Central memory CD4-positive, alpha-beta T cell (primary cell): Measurements from ENCODE around the gene PLB1.
"Not testable (repeated sequence)": the region's sequence is repeated elsewhere in the genome, so short reads cannot be mapped to it uniquely, and the experiment has no call there.

Source experiments
- DNase-seq: peaks from one replicate; pipeline ENCODE4 v3.0.0; 2022

The PLB1 gene

GRCh38 chr2:28538134-28538533 is 42.3 kb downstream of the PLB1 start:
- no peak for DNase-seq

DNA sequence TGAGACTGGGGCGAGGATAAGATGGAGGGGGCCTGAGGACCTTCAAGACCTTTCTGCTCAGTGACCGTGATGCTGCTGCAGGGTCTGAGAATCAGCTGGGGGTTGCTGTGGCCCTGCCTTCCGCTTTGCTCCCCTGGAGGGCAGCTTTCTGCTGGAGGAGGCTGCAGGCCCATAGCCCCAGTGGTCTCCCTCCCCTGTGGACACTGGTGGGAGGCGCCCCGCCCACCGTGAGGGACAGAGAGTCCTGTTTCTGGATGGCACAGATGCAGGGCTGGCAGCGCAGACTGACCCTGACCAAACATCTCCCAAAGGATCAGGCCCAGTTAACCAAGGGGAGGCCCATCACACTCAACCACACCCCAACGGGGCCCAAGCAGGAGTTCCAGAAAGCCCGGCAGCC is 42.8 kb downstream of the PLB1 start:
- no peak for DNase-seq

DNA sequence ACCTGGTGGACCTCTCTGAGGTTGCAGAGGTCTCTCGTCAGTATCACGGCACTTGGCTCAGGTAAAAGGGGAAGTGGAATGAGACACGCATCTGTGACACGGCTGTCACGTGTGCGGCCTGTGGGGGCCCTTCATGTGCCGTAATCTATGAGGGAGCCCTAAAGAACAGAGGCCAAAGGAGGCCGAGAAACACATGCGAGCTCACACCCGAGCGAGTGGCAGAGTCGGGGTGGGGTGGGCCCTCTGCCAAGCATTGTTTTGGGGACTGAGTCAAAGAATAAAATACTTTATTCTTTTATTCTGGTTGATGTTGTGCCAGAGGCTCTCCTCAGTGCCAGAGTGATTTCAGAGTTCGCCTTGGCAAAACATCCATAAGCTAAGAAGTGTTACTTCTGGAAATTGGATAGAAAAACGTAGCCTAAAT is 43.3 kb downstream of the PLB1 start:
- no peak for DNase-seq

- no peak for DNase-seq
These were observed 47.6 kb downstream of the PLB1 start for GRCh38 chr2:28543316-28544035.

- no peak for DNase-seq
These were observed 48.1 kb downstream of the PLB1 start for GRCh38 chr2:28544036-28544346.

- peak; percentile 49 for DNase-seq
These were observed 48.6 kb downstream of the PLB1 start for GRCh38 chr2:28544405-28544921.

DNA sequence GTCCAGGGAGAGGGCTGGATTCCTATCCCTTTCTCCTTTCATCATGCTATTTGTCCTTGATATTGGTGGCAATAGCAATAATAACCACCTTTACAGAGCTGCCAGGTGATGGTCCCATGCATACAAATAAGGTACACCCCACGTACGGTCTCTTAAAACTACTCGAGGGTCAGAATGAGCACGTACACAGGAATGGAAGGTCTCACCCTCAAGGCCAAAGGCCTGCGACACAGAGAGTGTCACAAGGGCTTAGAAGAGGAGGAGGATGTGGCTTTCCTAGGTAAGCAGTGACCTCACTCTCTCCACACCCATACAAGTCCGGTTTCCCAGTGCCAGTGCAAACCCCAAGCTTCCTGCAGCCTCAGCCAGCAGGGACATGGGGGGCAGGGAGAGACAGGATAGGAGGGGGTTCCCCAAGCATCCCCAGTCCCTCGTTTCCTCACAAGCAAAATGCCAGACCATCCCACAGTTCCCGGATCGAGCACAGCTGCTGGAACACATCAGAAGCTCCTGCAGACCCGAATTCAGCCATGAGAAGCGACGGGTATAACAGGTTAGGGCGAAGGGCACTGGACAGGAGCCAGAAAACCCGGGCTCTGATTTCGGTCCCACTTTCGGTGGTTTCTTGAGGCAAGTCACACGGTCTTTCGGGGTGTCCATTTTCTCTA is 49.2 kb downstream of the PLB1 start:
- peak; percentile 48 for DNase-seq

DNA sequence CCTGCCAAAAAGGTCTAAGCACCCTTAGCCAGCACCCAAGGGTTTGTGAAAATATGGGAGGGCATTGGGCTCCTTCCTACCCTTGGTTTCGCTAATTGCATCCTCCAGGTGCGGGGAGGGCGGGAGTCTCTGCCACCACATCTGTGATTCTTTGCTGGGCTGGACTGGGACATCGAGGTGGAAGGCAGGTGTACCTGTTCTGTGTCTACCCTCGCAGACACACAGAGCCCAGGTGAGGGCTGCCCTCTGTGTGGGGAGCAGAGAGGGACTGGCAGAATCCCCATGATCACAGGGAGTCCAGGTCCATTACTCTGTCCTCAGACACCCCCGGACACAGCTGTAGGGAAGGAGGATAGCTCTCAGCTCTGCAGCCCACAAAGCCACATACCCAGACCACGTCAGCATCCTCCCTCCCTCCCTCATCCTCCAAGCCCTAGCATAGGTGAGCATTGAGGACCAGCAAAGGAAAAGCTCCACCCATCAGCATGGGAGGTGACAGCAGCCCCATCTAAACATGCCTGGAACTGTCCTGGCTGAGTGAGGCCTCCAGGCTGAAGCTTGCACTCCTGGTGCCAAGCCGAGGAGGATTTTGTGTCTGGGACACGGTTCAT is 49.8 kb downstream of the PLB1 start:
- DNase-seq, result peak; percentile 51

DNA sequence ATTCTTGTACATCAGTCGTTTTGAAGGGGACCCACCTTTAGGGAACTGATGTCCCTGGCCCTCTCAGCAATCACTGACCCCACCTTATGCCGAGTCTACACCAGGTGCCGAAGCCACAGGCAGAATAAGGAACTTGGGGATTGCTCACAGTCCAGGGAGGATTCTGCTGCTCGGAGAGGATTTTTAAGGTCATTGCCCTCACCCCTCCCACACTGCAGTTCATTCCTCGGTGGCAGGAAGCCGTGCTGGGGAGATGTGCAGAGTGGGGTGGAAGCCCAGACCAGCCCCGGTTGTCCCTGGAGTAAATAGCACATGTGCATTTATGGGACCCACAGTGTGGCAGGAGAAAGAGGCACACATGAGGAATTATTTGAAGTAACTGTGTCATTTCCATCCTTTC is 50.4 kb downstream of the PLB1 start:
- DNase-seq, result no peak

DNA sequence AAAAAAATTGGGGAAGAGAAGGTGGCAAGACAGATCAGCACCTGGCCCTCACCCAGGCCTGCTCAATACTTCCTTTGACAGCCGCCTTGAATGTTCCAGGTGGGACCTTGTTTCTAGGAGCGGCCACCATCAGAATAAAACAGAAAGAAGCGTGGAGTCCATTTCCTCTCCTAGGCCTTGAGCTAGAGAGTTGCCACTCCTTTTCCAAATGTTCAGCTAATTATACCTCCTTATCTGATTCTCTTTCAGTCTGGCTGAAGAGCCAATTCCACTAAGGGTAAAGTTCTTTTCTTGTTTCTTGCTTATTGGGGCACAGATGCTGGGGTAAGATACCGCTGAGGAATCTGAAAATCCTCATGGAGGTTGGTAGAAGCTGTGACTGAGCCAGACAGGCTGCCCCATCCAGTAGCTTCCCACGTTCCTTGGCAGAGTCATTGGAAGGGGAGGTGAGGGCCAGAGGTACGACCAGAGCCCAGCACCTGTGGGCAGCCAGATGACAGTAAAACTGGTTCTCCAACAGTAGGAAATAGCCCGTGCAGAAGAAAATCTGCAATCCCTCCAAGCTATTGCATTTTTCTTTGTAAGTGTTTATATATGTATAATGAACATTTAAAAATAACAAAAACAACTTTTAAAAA is 51.5 kb downstream of the PLB1 start:
- no peak for DNase-seq

DNA sequence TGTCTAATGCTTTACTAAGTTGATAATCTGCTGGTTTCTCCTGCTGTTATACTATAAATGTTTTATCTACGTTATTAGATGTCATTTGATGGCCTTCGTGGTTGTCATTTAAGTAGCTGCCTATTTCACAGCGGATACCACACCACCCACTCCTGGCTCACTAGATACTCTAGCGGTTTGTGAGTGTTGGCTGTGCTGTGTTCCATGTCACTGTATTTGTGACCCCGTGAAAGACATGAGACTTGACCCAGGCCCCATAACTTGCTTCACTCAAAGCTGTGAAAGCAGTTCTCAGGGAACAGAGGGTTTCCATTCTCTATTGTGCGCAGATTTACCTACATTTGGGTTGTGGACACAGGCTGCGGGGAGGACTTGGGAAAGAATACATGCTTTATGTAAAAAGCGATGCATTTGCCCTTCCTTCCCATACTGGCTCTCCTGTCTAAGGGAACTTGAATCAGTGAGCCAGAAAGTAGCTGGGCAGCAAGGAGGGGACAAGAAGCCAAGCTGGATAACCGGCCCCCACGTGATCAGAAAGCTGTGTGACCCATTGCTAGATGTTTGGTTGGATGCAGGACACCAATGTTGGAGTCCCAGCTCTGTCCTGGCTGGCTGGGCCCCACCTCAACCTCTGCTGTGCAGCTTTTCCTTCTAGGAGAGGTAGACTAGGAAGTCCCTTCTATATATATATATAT is 52.2 kb downstream of the PLB1 start:
- DNase-seq, result no peak

GRCh38 chr2:28550345-28550744 is 54.5 kb downstream of the PLB1 start:
- not testable (repeated sequence) for DNase-seq

DNA sequence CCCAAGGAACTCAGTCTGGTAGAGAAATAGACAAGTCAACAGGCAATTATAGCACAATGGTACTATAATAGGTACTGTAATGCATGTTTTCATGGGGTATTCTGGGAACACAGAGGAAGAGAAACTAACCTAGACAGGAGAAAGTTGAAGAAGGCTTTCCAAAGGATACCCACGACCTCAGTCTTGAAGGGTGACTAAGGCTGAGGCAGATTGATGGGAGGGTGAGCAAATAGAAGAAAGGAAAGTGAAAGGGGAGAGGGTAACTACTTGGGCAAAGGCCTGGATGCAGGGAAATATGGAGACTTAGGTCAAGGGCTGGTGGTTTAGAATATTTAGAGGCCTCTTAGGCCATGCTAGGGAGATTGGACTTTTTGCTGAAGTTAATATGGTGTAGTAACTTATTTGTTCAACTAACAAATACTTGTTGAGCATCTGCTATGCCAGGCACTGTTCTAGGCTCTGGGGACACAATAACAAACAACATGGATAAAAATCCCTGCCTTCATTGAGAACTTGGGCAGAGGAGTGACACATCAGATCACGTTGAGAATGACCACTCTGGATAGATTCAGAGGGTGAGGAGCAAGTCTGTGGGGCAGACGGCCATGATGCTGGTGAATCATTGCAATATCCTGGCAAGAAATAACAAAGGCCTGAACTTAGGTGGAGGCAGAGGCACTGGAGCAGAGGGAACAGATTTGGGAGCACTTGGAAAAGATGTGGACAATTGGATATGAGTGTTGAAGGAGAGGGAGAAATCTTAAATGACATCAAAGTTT is 56.4 kb downstream of the PLB1 start:
- no peak for DNase-seq

- DNase-seq, result no peak
These were observed 60.4 kb downstream of the PLB1 start for GRCh38 chr2:28556303-28556702.

DNA sequence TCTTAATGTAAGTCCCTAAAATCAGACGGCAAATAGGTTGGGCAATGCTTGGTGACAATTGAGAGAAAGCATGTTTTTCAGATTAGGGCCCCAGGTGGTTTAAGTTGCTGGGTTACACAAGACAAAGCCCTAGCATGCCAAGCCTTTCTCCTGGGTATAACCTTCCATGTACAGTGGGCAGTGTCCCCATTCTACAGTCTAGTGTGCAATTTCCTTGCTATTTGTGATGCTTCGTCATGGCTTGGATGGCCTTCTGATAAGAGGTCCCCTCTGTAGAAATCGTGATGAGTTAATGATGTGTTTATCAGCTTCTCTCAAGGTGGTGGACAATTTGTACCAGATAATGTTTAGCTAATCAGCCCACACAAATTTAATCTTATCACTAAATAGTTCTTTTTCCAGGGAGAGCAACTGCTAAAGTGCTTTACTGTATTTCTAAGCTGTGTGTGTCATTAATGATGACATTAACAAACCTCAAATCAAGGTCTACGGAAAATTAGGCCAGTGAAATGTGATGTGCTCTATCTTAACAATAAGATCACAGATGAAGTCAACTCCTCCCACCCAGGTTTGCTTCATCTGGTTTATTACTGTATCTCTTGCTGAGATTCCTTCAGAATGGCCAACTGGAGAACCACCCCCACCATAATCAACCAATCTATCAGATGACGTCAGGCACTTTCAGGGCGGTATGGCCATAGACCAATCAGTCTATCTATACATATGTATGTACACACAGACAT is 61.7 kb downstream of the PLB1 start:
- DNase-seq, result no peak

DNA sequence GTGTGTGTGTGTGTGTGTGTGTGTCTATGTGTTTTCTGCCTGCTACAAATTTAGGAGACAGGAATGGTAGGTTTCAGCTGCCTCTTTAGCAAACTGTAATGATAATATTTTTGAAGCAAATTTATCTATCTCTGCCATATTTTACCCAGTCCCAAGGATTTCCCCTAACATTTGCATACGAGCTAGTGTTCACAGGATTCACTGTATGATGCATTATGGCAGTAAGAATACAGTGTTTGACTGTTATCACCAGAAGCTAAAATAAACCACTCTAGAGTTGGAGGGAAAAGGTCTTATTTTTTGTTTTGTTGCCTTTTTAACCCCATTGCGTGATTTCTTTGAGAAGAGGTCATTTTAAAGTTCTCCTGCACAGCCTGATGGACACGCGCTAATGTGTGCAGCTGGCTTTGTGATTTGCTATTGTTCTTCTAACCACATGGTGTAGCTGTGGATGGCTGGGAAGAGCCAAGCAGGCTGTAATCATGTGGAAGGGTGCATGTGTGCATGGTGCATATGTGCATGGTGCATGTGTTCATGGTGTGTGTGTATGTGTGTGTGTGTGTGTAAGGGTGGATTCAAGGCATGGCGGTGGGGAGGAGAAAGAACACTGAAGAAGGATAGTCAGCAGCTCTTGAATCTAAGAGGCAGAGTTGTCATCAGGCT is 62.4 kb downstream of the PLB1 start:
- DNase-seq, result no peak

DNA sequence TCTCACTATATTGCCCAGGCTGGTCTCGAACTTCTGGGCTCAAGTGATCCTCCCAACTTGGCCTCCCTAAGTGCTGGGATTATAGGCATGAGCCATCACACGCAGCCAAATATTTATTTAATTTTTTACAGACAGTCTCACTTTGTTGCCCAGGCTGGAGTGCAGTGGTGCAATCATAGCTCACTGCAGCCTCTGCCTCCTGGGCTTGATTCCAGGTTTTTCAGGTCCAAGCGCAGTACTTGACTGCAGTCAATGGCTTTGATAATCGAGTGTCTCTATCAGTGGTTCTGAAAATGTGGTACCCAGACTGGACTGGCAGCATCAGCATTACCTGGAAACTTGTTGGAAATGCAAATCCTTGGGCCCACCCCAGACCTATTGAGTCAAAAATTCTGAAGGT is 63.1 kb downstream of the PLB1 start:
- DNase-seq, result no peak

- no peak for DNase-seq
These were observed 68.0 kb downstream of the PLB1 start for GRCh38 chr2:28563869-28564268.

DNA sequence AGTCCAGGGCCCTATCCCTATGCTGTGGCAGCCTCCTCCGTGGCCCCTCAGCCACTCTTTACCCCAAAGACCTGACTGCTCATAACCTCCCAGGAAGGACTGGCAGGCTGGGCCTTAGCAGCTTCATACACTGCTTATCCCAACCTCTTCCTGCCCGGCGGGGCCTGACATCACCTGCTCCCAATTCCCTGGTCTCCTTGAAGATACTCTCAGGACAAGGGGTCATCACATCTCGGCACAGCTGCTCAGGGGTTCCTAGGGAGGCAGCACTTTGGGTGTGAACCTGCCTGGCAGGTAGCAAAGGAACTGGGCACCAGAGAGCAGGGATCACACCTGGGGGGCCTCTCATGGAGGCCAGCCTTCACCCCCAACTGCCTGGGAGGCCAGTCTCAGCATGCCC is 68.5 kb downstream of the PLB1 start:
- DNase-seq, result no peak

- DNase-seq, result no peak
These were observed 69.2 kb downstream of the PLB1 start for GRCh38 chr2:28565033-28565432.

GRCh38 chr2:28565720-28566295 is 69.9 kb downstream of the PLB1 start:
- no peak for DNase-seq
